Muscle of leg (tissue), 16 donors: ENCODE measurements around the gene SETD6. TPM values are rescaled to one million over a fixed set of nuclear protein-coding genes. Genes with fewer than 3 reads are reported as not detected.

ENCODE experiments used
- DNase-seq: peaks from one replicate; pipeline ENCODE4 v3.0.0; 2013
- H3K27ac ChIP-seq: one replicate; pipeline ENCODE4 v1.5.1; 2013; ENCODE audit warnings: mild to moderate bottlenecking, low read length, control low read depth
- H3K27me3 ChIP-seq: one replicate; pipeline ENCODE4 v1.6.1; 2013; ENCODE audit warnings: low read length; ENCODE audit not compliant: control insufficient read depth, insufficient read depth
- H3K36me3 ChIP-seq: one replicate; pipeline ENCODE4 v1.6.1; 2013; ENCODE audit warnings: low read length; ENCODE audit not compliant: control insufficient read depth, insufficient read depth
- H3K4me1 ChIP-seq: one replicate; pipeline ENCODE4 v1.6.1; 2013; ENCODE audit warnings: low read length; ENCODE audit not compliant: control insufficient read depth, insufficient read depth
- H3K4me3 ChIP-seq: one replicate; pipeline ENCODE4 v1.5.1; 2013; ENCODE audit warnings: low read length, control low read depth
- H3K9me3 ChIP-seq: replicated peaks from 2 replicates; pipeline ENCODE4 v1.6.1; 2013; ENCODE audit warnings: low read depth, low read length; ENCODE audit not compliant: control insufficient read depth
- WGBS: methylation state at CpG from one replicate; pipeline ENCODE4 v1.1.5; 2013; ENCODE audit warnings: missing lambda C conversion rate; ENCODE audit not compliant: insufficient coverage; 5-methylcytosine and 5-hydroxymethylcytosine counted together
- long read RNA-seq, 11 donors: transcript quantifications; one replicate each; lab custom pipeline, GENCODE V29; 2026
- polyA plus RNA-seq, 8 donors: library from polyadenylated mRNA; unstranded; fragments of 120-200 nt; gene quantifications; one replicate each; pipeline versions ENCODE4 v1.2.1 to v1.2.3, GENCODE V29; 2013; ENCODE audit warnings: inconsistent platforms in 1 of 8, low replicate concordance in 1 of 8; ENCODE audit not compliant: insufficient read length in 8 of 8, insufficient read depth in 1 of 8
- total RNA-seq: library from RNA; stranded (reverse); fragments of 120-200 nt; gene quantifications from one replicate; pipeline ENCODE4 v1.2.4, GENCODE V29; 2013

SETD6 gene
- total RNA-seq (12.0 TPM), polyA plus RNA-seq (10 to 100 TPM; 11.5 to 21.0 (median 14.9) TPM)
- long read RNA-seq, donor 1, partial matches to known transcripts: 5 of 6 reads
- long read RNA-seq, donor 1, other reads (novel, unspliced or antisense): 0 of 6 reads
- long read RNA-seq, donor 2, partial matches to known transcripts: 0 of 1 reads
- long read RNA-seq, donor 2, other reads (novel, unspliced or antisense): 0 of 1 reads
- long read RNA-seq, donor 3, partial matches to known transcripts: 24 of 29 reads
- long read RNA-seq, donor 3, other reads (novel, unspliced or antisense): 0 of 29 reads
- long read RNA-seq, donor 4, partial matches to known transcripts: 0 of 1 reads
- long read RNA-seq, donor 4, other reads (novel, unspliced or antisense): 0 of 1 reads
- long read RNA-seq, donor 5, partial matches to known transcripts: 6 of 7 reads
- long read RNA-seq, donor 5, other reads (novel, unspliced or antisense): 0 of 7 reads
- long read RNA-seq, donor 6, transcript SETD6-212 (2 exons, 533 nt): major isoform, 5 of 7 reads
- long read RNA-seq, donor 6, partial matches to known transcripts: 0 of 7 reads
- long read RNA-seq, donor 6, other reads (novel, unspliced or antisense): 0 of 7 reads
- long read RNA-seq, donor 7, partial matches to known transcripts: 0 of 4 reads
- long read RNA-seq, donor 7, other reads (novel, unspliced or antisense): 0 of 4 reads
- long read RNA-seq, donor 8, partial matches to known transcripts: 0 of 2 reads
- long read RNA-seq, donor 8, other reads (novel, unspliced or antisense): 0 of 2 reads
- long read RNA-seq, donor 9, partial matches to known transcripts: 0 of 2 reads
- long read RNA-seq, donor 9, other reads (novel, unspliced or antisense): 0 of 2 reads
- long read RNA-seq, donor 10, partial matches to known transcripts: 47 of 51 reads
- long read RNA-seq, donor 10, other reads (novel, unspliced or antisense): 0 of 51 reads
- long read RNA-seq, donor 11, partial matches to known transcripts: 0 of 2 reads
- long read RNA-seq, donor 11, other reads (novel, unspliced or antisense): 0 of 2 reads

DNA sequence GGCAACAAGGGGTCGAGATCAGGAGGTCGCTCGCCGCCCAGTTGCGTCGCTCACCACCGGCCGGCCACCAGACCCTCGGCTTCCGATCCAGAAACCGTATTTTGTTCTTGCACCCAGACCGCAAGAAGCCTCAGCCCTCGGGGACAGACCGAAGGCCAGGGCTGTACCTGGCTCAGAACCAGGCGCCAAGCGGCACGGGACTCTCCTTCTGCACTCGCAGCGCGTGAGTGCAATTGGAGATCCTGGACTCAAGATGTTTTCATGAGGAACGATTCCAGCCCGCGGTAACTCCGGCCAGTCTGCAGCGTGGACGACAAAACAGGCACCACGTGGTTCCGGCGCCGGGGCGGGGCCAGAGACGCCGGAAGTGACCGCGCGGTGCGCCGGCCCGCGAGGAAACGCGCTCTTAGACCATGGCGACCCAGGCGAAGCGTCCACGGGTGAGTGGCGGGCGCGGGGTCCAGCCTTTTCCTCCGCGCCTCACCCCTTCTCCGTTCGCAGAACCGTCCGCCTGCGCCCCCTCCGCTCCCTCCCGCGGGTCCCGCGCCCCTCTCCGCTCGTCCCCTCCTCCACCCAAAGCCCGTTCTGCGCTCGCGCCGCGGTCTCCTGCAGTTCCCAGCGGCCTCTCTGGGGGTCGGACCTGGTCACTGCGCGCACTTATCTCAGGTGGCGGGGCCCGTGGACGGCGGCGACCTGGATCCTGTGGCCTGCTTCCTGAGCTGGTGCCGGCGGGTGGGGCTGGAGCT lies at the start of gene SETD6:
Gene SETD6, plus strand, starts transcription at position 393 of the 746 bp plus-strand sequence. Its CDS starts 21 bp downstream, at position 414.
- Histone ChIP-seq H3K27ac (peak within 1 kb of the TSS; percentile 86), H3K36me3 (peaks cover 22% of the 10 kb centered on the region), H3K9me3 (no peaks in the 10 kb centered on the region), H3K4me1 (peaks cover 21% of the 10 kb centered on the region), H3K27me3 (no peaks in the 10 kb centered on the region), H3K4me3 (peak within 1 kb of the TSS; percentile 88)
- WGBS: under 1% methylated on average over 80 of the region's 80 CpGs
- peak; percentile 96 for DNase-seq

DNA sequence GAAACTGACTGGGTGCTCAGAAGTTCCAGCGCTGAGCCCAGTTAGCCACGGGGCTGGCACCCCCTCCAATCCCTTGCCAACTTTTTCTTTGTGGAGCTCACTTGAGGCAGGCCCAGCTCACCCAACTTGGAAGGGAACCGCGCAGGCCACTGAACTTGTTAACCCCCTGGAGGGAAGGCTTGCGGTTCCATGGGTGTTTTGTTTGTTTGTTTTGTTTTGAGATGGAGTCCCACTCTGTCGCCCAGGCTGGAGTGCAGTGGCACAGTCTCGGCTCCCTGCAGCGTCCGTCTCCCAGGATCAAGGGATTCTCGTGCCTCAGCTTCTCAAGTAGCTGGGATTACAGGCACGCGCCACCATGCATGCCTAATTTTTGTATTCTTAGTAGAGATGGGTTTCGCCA lies 49.5 kb upstream of the SETD6 start:
- no peaks in the 10 kb centered on the region for H3K9me3 ChIP-seq
- 74% methylated on average over 8 of the region's 13 CpGs for WGBS
- peaks cover 16% of the 10 kb centered on the region for H3K4me1 ChIP-seq
- no peak for DNase-seq
- H3K4me3 ChIP-seq: no peak overlapping the region
- no peaks in the 10 kb centered on the region for H3K36me3 ChIP-seq
- H3K27ac ChIP-seq: no peak overlapping the region
- H3K27me3 ChIP-seq: peaks cover 63% of the 10 kb centered on the region

DNA sequence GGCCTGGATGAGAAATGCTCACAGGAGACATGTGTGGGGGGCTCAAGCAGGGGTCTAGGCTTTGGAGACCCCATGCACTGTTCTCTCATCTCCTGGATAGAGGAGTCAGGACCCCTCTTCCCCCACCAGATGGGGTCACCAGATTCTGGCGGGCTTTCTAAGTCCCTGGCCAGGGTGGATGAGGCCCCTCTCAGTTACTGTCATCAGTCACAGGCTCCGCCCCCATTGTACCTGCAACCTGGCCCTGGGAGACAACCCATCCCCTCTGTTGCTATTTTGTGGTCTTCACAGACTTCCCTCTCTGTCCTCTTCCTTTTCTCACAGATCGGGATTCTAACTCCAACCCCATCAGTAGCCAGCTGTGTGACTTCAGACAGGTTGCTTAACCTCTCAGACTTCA lies 48.9 kb upstream of the SETD6 start:
- no peaks in the 10 kb centered on the region for H3K36me3 ChIP-seq
- H3K27ac ChIP-seq: no peak overlapping the region
- H3K4me1 ChIP-seq: peaks cover 16% of the 10 kb centered on the region
- WGBS: 61% methylated on average over 3 of the region's 3 CpGs
- H3K27me3 ChIP-seq: peaks cover 59% of the 10 kb centered on the region
- H3K9me3 ChIP-seq: no peaks in the 10 kb centered on the region
- no peak for DNase-seq
- H3K4me3 ChIP-seq: no peak overlapping the region

DNA sequence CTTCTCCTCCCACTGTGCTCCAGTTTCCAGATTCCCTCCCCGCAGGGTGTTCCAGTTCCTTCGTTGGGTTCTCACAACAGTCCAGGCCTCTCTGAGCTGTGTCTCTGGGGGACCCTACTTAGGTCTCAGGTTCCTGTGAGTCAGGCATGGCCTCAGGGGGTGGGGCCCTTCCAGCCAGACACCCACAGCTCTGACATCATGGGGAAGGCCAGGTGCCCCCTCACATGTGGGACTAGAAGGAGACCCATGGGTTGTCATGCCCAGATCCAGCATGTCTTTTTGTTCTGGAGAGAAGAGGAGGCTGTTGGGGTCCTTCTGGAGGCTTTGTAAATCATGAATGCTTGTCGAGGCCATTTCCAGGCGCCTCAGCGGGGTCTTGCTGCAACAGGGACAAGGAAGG lies 47.4 kb upstream of the SETD6 start:
- no peak overlapping the region for H3K4me3 ChIP-seq
- no peak overlapping the region for H3K27ac ChIP-seq
- peaks cover 15% of the 10 kb centered on the region for H3K4me1 ChIP-seq
- H3K27me3 ChIP-seq: peaks cover 49% of the 10 kb centered on the region
- WGBS: 85% methylated on average over 3 of the region's 5 CpGs
- no peaks in the 10 kb centered on the region for H3K36me3 ChIP-seq
- no peaks in the 10 kb centered on the region for H3K9me3 ChIP-seq
- no peak for DNase-seq

GRCh38 chr16:58471209-58471975 lies 43.9 kb upstream of the SETD6 start:
- Histone ChIP-seq H3K4me1 (peaks cover 3% of the 10 kb centered on the region), H3K9me3 (no peaks in the 10 kb centered on the region), H3K27ac (no peak overlapping the region), H3K36me3 (no peaks in the 10 kb centered on the region), H3K4me3 (no peak overlapping the region), H3K27me3 (peaks cover 26% of the 10 kb centered on the region)
- WGBS: 34% methylated on average over 5 of the region's 10 CpGs
- DNase-seq: no peak

GRCh38 chr16:58472266-58472665 lies 43.1 kb upstream of the SETD6 start:
- H3K4me3 ChIP-seq: no peak overlapping the region
- no peak overlapping the region for H3K27ac ChIP-seq
- 83% methylated on average over 9 of the region's 9 CpGs for WGBS
- peaks cover 3% of the 10 kb centered on the region for H3K4me1 ChIP-seq
- no peaks in the 10 kb centered on the region for H3K36me3 ChIP-seq
- no peak for DNase-seq
- H3K9me3 ChIP-seq: no peaks in the 10 kb centered on the region
- H3K27me3 ChIP-seq: peaks cover 17% of the 10 kb centered on the region

- Histone ChIP-seq H3K4me3 (no peak overlapping the region), H3K27ac (no peak overlapping the region), H3K36me3 (no peaks in the 10 kb centered on the region), H3K27me3 (peaks cover 11% of the 10 kb centered on the region), H3K4me1 (peaks cover 3% of the 10 kb centered on the region), H3K9me3 (no peaks in the 10 kb centered on the region)
- DNase-seq: no peak
- 88% methylated on average over 3 of the region's 3 CpGs for WGBS
Observed at GRCh38 chr16:58472827-58473226, 42.5 kb upstream of the SETD6 start.

DNA sequence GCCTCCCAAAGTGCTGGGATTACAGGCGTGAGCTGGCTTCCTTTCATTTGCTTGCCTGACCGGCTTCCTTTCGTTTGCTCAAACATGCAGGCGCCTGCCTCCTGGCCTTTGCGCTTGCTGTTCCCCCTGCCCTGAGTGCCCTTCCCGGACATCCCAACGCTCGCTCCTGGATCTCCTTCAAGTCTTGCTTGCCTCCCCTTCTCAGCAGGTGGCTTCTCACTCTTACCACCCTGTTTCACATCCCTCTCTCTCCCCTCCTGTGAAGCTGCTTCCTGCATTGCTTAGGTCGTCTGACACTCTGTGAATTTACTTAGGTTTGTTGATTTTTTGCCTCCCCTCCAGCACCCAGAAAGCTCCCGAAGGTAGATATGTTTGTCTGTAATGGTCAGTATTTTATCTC lies 41.0 kb upstream of the SETD6 start:
- Histone ChIP-seq H3K4me3 (no peak overlapping the region), H3K27me3 (peaks cover 7% of the 10 kb centered on the region), H3K36me3 (no peaks in the 10 kb centered on the region), H3K9me3 (no peaks in the 10 kb centered on the region), H3K27ac (peak overlapping the region; percentile 62), H3K4me1 (peaks cover 3% of the 10 kb centered on the region)
- DNase-seq: no peak
- WGBS: 82% methylated on average over 8 of the region's 10 CpGs

DNA sequence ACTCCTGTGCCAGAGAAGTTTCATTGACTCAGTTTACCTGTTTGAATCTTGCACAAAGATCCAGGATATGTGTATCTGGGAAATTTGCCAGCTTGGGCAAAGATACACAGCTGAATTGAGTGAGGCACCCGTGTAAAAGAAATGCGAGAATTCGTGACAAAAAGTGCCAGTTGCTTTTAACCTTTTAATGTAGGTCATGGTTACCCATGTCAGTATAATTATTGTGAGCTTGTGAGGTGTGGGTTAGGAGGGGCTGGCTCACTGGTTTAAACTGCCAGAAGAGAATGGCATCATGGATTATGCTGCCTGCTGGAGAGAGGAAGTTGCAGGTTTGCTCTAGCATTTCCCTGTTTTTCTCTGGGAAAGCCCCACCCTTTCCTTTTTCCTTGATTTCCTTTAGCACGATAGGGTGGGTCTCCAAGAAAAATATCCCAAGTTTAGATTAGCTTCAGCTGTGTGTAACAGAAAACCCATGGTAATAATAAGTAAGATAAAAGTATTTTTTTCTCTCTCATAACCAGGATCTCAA lies 40.2 kb upstream of the SETD6 start:
- Histone ChIP-seq H3K4me1 (peaks cover 3% of the 10 kb centered on the region), H3K9me3 (no peaks in the 10 kb centered on the region), H3K4me3 (no peak overlapping the region), H3K36me3 (no peaks in the 10 kb centered on the region), H3K27me3 (peaks cover 8% of the 10 kb centered on the region), H3K27ac (peak overlapping the region; percentile 51)
- 65% methylated on average over 3 of the region's 4 CpGs for WGBS
- DNase-seq: no peak
